Activated CD4-positive, alpha-beta T cell treated with anti-CD3 and anti-CD28 coated beads for 4 hours (primary cell): ENCODE measurements around the gene DHRSX.
"Not testable (repeated sequence)": the region's sequence is repeated elsewhere in the genome, so short reads cannot be mapped to it uniquely, and the experiment has no call there.

Source experiments
- DNase-seq, 2 donors: peaks; one replicate each; pipeline ENCODE4 v3.0.0-alpha.2; 2020

The DHRSX gene

DNA sequence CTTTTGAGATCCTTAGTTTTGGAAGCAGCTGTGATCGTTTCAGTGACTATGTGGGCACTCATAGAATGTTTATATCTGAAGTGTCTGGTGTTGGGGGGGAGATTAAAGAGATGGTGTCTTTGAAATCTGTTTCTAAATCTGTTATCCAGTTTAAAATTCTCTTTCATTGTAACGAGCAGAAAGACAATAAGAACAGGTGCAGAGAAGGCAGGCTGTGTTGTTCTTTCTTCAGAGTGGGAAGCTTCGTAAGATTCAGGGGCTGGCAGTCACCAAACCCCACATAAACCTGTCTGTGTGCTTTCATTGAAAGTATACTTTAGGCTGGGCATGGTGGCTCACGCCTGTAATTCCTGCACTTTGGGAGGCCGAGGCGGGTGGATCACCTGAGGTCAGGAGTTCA, 16.3 kb upstream of the DHRSX start:
- DNase-seq, result no peak

GRCh38 chrX:2516623-2517022, 15.8 kb upstream of the DHRSX start:
- DNase-seq, result no peak

- DNase-seq, result no peak
These were observed 13.4 kb upstream of the DHRSX start for GRCh38 chrX:2514131-2514530.

DNA sequence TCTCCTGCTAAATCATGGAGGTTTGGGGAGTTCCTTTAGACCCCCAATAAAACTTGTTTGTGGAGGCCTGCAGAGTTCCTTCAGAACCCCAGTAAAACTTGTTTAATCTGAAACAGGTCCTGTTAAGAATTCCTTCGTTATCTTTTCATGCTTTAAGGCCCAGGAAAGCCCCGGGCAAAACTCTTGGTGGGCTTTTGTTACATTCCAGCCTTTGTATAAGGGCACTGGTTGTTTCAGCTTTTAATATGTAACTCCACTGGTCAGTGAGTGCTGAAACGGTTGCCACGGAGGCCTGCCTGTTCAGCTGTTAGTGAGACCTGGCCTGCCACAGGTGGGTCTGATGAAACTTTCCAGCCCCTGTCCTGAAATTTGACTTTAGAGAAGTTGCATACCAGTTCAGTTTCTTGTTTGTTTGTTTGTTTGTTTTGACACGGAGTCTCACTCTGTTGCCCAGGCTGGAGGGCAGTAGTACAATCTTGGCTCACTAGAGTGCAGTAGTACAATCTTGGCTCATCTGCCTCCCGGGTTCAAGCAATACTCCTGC, 12.4 kb upstream of the DHRSX start:
- DNase-seq, result no peak

- DNase-seq, result no peak
These were observed 11.7 kb upstream of the DHRSX start for GRCh38 chrX:2512501-2512900.

DNA sequence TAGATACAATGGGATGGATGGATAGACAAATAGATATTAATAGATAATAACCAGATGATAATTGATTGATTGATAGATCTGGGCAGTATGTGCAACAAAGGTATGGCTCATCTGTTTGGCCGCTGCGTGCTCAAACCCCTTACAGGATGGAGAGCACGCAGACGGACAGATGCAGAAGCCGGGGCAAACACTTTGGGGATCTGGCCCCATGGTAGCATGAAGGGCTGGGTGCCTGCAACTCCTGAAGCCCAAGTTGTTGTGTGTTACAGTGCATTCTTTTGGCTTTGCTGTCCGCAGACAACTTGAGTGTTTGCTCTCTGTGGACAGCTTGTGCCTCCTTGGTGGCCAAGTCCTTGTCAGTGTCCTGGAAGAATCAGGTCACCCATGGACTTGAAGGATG, 10.6 kb upstream of the DHRSX start:
- no peak for DNase-seq

- DNase-seq, result no peak
These were observed 8.0 kb upstream of the DHRSX start for GRCh38 chrX:2508648-2509335.

DNA sequence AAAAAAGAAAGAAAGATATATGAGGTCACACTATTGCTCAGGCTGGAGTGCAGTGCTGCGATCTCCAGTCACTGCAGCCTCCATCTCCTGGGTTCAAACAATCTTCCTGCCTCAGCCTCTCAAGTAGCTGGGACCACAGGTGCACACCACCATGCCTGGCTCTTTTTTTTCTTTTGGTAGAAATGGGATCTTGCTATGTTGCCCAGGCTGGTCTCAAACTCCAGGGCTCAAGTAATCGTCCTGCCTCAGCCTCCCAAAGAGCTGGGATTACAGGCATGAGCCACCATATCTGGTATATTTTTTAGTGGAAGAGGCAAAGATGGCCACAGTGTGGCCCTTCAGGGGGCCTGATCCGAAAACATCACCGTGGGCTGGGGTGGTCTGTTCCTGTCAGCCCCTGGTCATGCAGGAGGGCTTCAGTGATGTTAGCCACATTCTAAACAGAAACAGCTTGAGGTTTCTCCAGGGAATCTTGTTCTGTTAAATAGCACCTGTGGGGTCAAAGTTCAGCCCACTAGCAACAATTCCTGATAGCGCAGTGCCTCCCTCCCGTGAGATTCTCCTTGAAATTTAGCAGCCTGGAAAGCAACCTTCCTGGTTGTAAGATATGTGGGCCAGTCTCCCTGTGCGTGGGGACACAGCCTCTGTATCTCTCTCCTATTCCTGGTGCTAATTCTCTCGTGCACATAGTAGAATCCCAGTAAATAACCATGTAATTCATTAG, 7.3 kb upstream of the DHRSX start:
- DNase-seq, result no peak

- DNase-seq, result no peak
These were observed 6.4 kb upstream of the DHRSX start for GRCh38 chrX:2507196-2507595.

GRCh38 chrX:2505341-2505740, 4.6 kb upstream of the DHRSX start:
- not testable (repeated sequence) for DNase-seq

GRCh38 chrX:2504706-2505332, 4.0 kb upstream of the DHRSX start:
- DNase-seq, result no peak

- DNase-seq, result no peak
These were observed 3.1 kb upstream of the DHRSX start for GRCh38 chrX:2503591-2504500.

DNA sequence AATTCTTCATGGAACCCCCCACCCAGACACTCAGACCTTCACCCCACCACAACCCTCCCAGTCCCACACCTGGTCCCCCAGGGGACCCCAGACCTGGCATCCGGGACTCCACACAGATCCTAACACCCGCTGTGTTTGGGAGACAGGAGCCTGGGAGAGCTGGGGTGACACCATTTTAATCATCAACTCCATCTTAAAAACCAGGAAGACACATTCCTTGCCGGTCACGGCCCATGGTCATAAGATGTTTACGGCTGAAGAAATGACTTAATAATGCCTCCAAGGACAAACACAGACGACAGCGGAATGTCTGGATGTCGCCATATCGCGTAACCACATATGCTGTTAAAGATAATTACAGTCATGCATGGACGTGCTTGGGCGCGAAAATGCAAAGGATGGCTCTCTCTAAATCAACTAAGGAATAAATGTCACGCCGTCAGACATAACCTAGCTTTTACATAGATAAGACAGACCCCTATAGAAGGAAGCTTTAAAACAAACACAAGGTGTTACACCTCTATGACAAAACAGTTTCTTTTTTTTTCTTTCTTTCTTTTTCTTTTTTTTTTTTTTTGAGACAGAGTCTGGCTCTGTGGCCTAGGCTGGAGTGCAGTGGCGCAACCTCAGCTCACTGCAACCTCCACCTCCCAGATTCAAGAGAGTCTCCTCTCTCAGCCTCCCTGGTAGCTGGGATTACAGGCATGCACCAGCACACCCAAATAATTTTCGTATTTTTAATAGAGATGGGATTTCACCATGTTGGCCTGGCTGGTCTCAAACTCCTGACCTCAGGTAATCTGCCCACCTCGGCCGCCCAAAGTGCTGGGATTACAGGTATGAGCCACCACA, 2.1 kb upstream of the DHRSX start:
- DNase-seq, result no peak

GRCh38 chrX:2502120-2502667, 1.4 kb upstream of the DHRSX start:
- no peak for DNase-seq

GRCh38 chrX:2501559-2502102, 855 bp upstream of the DHRSX start:
- no peak for DNase-seq

GRCh38 chrX:2500091-2500802, 529 bp downstream of the DHRSX start:
- peak; percentile 6 to 43 for DNase-seq

- DNase-seq, result no peak
These were observed 1.3 kb downstream of the DHRSX start for GRCh38 chrX:2499507-2499906.

DNA sequence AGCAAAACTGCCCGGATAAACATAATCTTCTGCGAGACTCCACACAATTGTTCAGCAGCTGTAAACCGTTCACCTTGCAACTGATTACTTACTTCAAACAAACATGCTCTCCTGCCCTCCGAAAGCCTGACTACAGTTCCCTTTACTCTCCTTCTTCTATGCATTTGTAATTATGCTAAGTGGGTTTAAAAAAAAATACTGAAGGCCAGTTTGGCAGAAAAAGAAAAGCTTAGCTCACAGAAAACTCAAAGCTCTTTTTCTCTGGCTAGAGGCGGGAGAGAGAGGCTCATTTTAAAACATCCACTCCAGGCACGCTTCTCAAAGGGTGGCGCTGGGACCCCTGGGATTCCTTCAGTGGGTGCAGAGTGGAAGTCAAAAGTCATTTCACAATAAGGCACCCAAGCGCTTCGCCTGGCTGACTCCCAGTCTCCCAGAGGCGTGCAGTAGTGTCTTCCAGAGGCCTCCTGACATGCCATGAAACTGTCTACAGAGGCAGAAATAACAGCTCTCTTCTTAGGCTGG, 1.9 kb downstream of the DHRSX start:
- no peak for DNase-seq

DNA sequence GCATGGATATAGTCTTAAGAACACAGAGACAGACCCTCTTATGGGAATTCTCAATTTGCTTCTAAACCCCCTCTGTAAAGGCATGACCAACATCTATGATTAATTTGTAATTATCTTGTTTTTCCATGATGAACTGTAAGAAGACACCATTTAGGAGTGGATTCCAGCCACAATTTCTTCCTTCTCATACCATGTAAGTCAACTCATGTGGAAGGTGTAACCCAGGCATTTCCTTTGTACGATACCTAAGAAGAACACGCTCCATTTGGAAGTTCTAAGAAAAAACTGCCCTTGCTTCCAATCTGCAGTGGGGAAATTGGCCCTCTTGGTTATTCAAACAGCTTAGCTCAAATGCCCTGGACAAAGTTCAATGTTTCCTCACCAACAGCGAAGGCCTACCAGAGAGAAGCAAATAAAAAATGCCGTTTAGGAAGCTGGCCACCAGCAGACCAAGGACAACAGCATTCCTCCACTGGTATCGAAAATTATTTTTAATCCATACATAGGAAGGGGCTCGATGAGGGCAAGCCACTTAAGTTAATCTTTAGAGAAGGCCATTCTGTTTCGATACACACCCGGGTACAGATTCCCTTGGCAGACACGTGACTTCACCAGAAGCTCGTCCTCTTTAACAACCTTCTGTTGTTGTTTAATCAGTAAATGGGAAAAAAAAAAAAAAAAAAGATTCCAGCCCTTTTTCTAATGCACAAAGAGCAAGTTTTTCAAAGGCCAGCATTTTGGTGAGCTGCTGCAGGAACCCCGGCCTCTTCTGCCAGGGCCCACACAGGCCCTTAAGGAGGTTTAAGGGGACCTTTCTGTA, 2.6 kb downstream of the DHRSX start:
- no peak for DNase-seq
